Tibial artery (tissue), 4 donors: ENCODE data around the gene ASPRV1.

Experiments used
- DNase-seq, 2 donors: peaks; one replicate each; pipeline ENCODE4 v3.0.0-alpha.2; 2019
- H3K27ac ChIP-seq, 2 donors: fragments of 200-600 bp; sonication (generic) in 1 of 2; 1 replicate in 1 of 2; 2 replicates in 1 of 2; pipeline ENCODE4 v1.5.1; 2018 to 2019; ENCODE audit warnings: mild to moderate bottlenecking in 1 of 2
- H3K27me3 ChIP-seq, 2 donors: fragments of 200-600 bp; sonication (generic) in 1 of 2; one replicate each; pipeline versions ENCODE4 v1.5.1 to v1.6.0; 2016 to 2019
- H3K36me3 ChIP-seq, 3 donors: fragments of 200-600 bp; sonication (generic) in 2 of 3; one replicate each; pipeline ENCODE4 v1.5.1; 2016 to 2019; ENCODE audit warnings: mild to moderate bottlenecking in 2 of 3
- H3K4me1 ChIP-seq, 4 donors: fragments of 200-600 bp; sonication (generic) in 2 of 4; 1 replicate in 3 of 4; 2 replicates in 1 of 4; pipeline ENCODE4 v1.5.1; 2016 to 2019
- H3K4me3 ChIP-seq, 2 donors: fragments of 200-600 bp; sonication (generic) in 1 of 2; 1 replicate in 1 of 2; 2 replicates in 1 of 2; pipeline ENCODE4 v1.5.1; 2018 to 2019; ENCODE audit warnings: mild to moderate bottlenecking in 2 of 2
- H3K9me3 ChIP-seq, 3 donors: fragments of 200-600 bp; sonication (generic) in 1 of 3; one replicate each; pipeline ENCODE4 v1.5.1; 2016 to 2019
- intact Hi-C: fragments of 100-400 bp; cut with DNase I; formaldehyde crosslinking; loops from one replicate; pipeline ENCODE4 v1.15.0; 2023; ENCODE audit warnings: low total_unique reads
- TF ChIP-seq, protein P1 (sequence below), 2 experiments: fragments of 200-600 bp in 1 of 2; fragments of 450-650 bp in 1 of 2; IDR thresholded peaks; one replicate each; pipeline ENCODE4 v1.5.1; 2017 to 2019; ENCODE audit warnings: antibody characterized with exemption in 2 of 2, mild to moderate bottlenecking in 1 of 2, moderate library complexity in 1 of 2

The ASPRV1 gene

DNA sequence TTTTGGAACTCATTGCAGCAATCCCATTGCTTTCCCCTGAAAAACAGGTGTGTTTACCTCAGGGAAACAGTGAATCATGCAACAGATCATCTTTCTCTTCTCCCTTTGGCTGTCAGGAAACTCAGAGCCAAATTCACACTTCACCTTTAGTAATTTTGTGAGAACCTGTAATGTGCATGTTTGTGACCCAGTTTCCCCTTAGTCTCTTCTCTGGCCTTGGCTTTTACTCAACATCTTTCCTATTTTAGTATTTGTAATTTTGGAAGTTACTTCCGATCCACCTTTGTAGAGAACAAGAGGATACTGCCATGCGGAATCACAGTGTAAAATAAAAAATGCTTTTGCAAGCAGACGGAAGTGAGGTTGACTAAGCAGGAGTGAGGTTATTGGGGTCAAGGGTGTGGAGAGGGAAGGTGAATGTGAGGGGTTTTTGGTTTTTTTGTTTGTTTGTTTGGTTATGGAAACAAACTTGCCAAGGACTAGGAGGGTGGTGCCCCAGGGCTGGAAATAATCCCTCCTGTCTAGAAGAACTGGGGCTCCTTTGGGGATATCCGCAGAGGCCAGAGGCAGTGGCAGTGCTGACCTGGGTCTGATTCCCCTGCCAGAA is 14.0 kb downstream of the ASPRV1 start:
- TF ChIP-seq, protein P1, sequence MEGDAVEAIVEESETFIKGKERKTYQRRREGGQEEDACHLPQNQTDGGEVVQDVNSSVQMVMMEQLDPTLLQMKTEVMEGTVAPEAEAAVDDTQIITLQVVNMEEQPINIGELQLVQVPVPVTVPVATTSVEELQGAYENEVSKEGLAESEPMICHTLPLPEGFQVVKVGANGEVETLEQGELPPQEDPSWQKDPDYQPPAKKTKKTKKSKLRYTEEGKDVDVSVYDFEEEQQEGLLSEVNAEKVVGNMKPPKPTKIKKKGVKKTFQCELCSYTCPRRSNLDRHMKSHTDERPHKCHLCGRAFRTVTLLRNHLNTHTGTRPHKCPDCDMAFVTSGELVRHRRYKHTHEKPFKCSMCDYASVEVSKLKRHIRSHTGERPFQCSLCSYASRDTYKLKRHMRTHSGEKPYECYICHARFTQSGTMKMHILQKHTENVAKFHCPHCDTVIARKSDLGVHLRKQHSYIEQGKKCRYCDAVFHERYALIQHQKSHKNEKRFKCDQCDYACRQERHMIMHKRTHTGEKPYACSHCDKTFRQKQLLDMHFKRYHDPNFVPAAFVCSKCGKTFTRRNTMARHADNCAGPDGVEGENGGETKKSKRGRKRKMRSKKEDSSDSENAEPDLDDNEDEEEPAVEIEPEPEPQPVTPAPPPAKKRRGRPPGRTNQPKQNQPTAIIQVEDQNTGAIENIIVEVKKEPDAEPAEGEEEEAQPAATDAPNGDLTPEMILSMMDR (IDR thresholded peaks at IDR 0.05), result no peak
- H3K9me3 ChIP-seq, result no peaks in the 10 kb centered on the region
- H3K36me3 ChIP-seq, result peaks cover 0 to 16% (median 14%) of the 10 kb centered on the region in 3 donors
- H3K4me1 ChIP-seq, result peaks cover 0 to 5% (median 2%) of the 10 kb centered on the region in 4 donors
- H3K27ac ChIP-seq, result no peak overlapping the region
- H3K4me3 ChIP-seq, result no peak overlapping the region
- H3K27me3 ChIP-seq, result peaks cover 0 to 13% of the 10 kb centered on the region in 2 donors
- no peak for DNase-seq
- intact Hi-C loops, result no loop called here

DNA sequence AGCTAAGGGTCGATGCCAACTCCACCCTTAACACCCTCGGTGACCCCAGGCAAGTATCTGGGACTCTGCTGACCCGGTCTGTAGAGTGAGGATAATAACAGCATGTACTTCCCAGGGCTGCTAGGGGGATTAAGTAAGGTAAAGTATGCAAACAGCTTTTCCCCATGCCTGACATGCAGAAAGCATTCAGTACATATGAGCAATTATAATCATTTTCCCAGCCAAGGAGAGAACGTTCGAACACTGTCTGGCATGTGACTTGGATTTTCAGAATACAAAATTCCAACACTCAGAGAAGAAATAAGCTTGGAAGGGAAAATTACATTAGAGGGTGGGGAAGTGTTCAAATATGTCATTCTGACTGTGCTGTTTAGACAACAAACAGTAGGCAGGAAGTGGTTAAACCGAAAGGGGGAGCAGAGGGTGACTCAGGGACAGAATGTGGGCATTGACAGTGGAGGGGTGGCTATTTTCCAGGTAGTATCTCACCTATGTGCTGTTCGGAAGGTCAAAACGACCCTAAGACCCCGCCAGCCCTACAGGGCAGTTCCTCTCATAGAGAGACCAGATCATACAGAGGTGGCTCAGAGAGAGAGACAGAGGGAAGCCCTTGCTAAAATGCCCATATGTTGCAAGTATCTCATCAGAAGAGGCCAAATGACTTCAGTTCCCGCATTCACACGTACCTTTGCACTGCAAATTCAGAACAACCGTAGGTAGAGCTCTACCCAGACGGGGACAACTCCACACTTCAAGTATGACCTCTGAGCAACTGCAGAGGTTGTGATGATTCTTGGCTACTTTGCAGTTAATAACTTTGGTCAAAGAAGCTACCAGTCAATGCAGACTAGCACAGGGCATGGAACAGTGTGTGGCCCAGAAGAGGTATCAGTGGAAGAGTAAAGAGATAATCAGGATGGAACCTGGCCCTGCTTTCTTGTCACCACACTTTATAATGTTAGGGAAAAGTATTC is 14.8 kb downstream of the ASPRV1 start:
- TF ChIP-seq, protein P1 (IDR thresholded peaks at IDR 0.05), result no peak
- Histone ChIP-seq H3K9me3 (no peaks in the 10 kb centered on the region), H3K27ac (no peak overlapping the region), H3K4me1 (peaks cover 0 to 5% (median 2%) of the 10 kb centered on the region in 4 donors), H3K36me3 (peaks cover 0 to 22% (median 21%) of the 10 kb centered on the region in 3 donors), H3K27me3 (peaks cover 0 to 13% of the 10 kb centered on the region in 2 donors), H3K4me3 (no peak overlapping the region)
- intact Hi-C loops, result no loop called here
- no peak for DNase-seq

DNA sequence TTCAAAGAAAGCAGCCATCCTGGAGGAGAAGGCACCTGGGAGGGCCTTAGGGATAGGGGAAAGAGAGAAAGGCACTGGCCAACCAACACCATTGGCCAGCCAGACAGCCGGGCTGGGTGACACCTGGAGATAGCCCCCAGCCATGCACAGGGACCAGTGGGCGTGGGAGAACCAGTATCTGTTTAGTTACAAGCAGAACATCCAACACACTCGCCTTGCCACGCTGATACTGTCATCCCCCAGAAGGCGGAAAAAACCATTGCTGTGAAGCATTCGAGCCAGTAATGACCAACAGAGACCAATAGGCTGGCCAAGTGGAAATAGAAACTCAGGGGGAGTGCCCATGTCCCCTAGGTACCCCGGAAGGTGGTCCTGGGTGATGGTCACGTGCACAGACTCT is 15.5 kb downstream of the ASPRV1 start:
- intact Hi-C loops, result no loop called here
- no peaks in the 10 kb centered on the region for H3K9me3 ChIP-seq

DNA sequence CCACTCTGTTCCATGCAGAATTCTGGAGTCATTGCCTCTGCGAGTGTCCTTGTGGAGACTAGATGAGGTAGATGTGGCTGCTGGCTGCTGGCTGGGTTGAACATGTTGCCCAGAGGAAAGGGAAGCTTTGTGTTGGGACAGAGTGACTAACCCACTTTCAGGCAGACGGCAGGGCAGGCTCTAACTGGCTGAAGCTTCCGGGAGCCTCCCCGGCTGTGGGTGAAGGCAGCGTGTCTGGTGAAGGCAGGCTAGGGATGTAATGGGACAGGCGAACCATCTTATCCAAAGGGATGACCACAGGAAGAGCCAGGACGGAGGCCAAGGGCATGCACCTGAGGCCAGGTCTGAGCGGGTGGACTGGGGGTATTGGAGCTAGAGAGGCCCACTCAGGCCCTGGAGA is 16.0 kb downstream of the ASPRV1 start:
- no peak overlapping the region for H3K4me3 ChIP-seq
- TF ChIP-seq, protein P1 (IDR thresholded peaks at IDR 0.05), result no peak
- H3K36me3 ChIP-seq, result peaks cover 0 to 33% (median 22%) of the 10 kb centered on the region in 3 donors
- intact Hi-C loops, result no loop called here
- no peak overlapping the region for H3K27ac ChIP-seq
- H3K4me1 ChIP-seq, result peaks cover 0 to 5% (median 2%) of the 10 kb centered on the region in 4 donors
- H3K9me3 ChIP-seq, result no peaks in the 10 kb centered on the region
- DNase-seq, result no peak
- H3K27me3 ChIP-seq, result peaks cover 0 to 13% of the 10 kb centered on the region in 2 donors

More for the DNA sequence above, 15.5 kb downstream of the ASPRV1 start:
- H3K4me3 ChIP-seq, result no peak overlapping the region
- no peak for DNase-seq
- peaks cover 0 to 13% of the 10 kb centered on the region in 2 donors for H3K27me3 ChIP-seq
- H3K36me3 ChIP-seq, result peaks cover 0 to 28% (median 22%) of the 10 kb centered on the region in 3 donors
- peaks cover 0 to 5% (median 2%) of the 10 kb centered on the region in 4 donors for H3K4me1 ChIP-seq
- H3K27ac ChIP-seq, result no peak overlapping the region
- TF ChIP-seq, protein P1 (IDR thresholded peaks at IDR 0.05), result no peak

DNA sequence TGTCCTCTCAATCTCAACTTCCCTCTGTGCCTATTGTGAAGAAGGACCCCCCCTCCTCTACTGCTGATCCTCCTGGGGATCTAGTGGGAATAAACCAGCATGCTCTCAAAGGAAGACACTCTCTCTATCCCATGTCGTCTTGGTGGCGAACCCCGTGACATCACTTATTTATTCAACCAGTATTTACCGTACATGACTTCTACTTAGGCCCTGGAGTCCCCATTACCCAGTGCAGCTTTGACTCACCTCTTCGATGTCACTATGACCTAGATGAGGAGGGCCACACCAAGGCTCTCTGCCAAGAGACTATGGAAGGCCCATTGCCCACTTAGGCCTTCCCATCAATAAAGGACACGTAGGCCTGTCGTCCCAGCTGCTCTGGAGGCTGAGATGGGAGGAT is 16.7 kb downstream of the ASPRV1 start:
- DNase-seq, result no peak
- TF ChIP-seq, protein P1 (IDR thresholded peaks at IDR 0.05), result no peak
- intact Hi-C loops, result no loop called here
- peaks cover 0 to 13% of the 10 kb centered on the region in 2 donors for H3K27me3 ChIP-seq
- peaks cover under 1 to 40% (median 23%) of the 10 kb centered on the region in 3 donors for H3K36me3 ChIP-seq
- peaks cover 0 to 5% (median 2%) of the 10 kb centered on the region in 4 donors for H3K4me1 ChIP-seq
- H3K9me3 ChIP-seq, result no peaks in the 10 kb centered on the region
- H3K4me3 ChIP-seq, result no peak overlapping the region
- no peak overlapping the region for H3K27ac ChIP-seq
